Endodermal cell (in vitro differentiated cells): ENCODE measurements around the gene IFNLR1. TPM values are rescaled to one million over a fixed set of nuclear protein-coding genes. Genes with fewer than 3 reads are reported as not detected.

Experiments used
- DNase-seq: peaks from one replicate; pipeline ENCODE4 v3.0.0-alpha.2; 2017
- H3K27ac ChIP-seq: 2 replicates; pipeline ENCODE4 v1.5.1; 2013; ENCODE audit warnings: mild to moderate bottlenecking, low read depth, low read length, moderate library complexity
- H3K27me3 ChIP-seq: 2 replicates; pipeline ENCODE4 v1.6.1; 2013; ENCODE audit warnings: mild to moderate bottlenecking, low read length, moderate library complexity; ENCODE audit not compliant: insufficient read depth, control insufficient read depth, poor library complexity, severe bottlenecking
- H3K36me3 ChIP-seq: 2 replicates; pipeline ENCODE4 v1.7.0; 2013; ENCODE audit warnings: mild to moderate bottlenecking, low read length, moderate library complexity; ENCODE audit not compliant: control insufficient read depth, insufficient read depth
- H3K4me1 ChIP-seq: one replicate; pipeline ENCODE4 v1.7.0; 2013; ENCODE audit warnings: low read length; ENCODE audit not compliant: control insufficient read depth, insufficient read depth
- H3K4me3 ChIP-seq: 2 replicates; pipeline ENCODE4 v1.5.1; 2013; ENCODE audit warnings: mild to moderate bottlenecking, low read length, moderate library complexity
- H3K9ac ChIP-seq: 2 replicates; pipeline ENCODE4 v1.6.1; 2013; ENCODE audit warnings: mild to moderate bottlenecking, low read length, moderate library complexity; ENCODE audit not compliant: poor library complexity, severe bottlenecking; ENCODE audit errors: extremely low read depth
- H3K9me3 ChIP-seq: 2 replicates; pipeline ENCODE4 v1.6.1; 2013; ENCODE audit warnings: mild to moderate bottlenecking, low read length, moderate library complexity; ENCODE audit not compliant: control insufficient read depth
- H3K27ac Mint-ChIP-seq: 2 replicates; pipeline ENCODE4 v1.8.0; 2020; ENCODE audit warnings: mixed read lengths
- H3K27me3 Mint-ChIP-seq: 2 replicates; pipeline ENCODE4 v1.8.0; 2021; ENCODE audit warnings: mild to moderate bottlenecking, mixed read lengths; ENCODE audit not compliant: insufficient read depth
- H3K36me3 Mint-ChIP-seq: 2 replicates; pipeline ENCODE4 v1.8.0; 2020; ENCODE audit warnings: low read depth, mixed read lengths
- H3K4me1 Mint-ChIP-seq: 2 replicates; pipeline ENCODE4 v1.8.0; 2020; ENCODE audit warnings: mixed read lengths
- H3K4me3 Mint-ChIP-seq: 2 replicates; pipeline ENCODE4 v1.8.0; 2020; ENCODE audit warnings: mild to moderate bottlenecking, moderate library complexity, mixed read lengths
- H3K9me3 Mint-ChIP-seq: 2 replicates; pipeline ENCODE4 v1.8.0; 2020; ENCODE audit warnings: mild to moderate bottlenecking, mixed read lengths
- CTCF ChIP-seq: fragments of 200-600 bp; sonication (generic); conservative IDR thresholded peaks from 2 replicates; pipeline ENCODE4 v1.5.0; 2021; ENCODE audit warnings: antibody characterized with exemption, mild to moderate bottlenecking
- WGBS, 2 experiments: methylation state at CpG; one replicate each; pipeline versions ENCODE4 v1.1.5 to v1.1.7; 2013; ENCODE audit warnings: missing lambda C conversion rate in 2 of 2, mixed read lengths in 1 of 2; ENCODE audit not compliant: insufficient coverage in 1 of 2, insufficient read length in 1 of 2; 5-methylcytosine and 5-hydroxymethylcytosine counted together
- long read RNA-seq, 4 experiments: library from polyadenylated mRNA in 2 of 4; library from RNA in 1 of 4; library from capped mRNA in 1 of 4; stranded (forward) in 3 of 4; unstranded in 1 of 4; transcript quantifications; one replicate each; pipeline ENCODE4 v2.0.0, GENCODE V29; 2020 to 2021; ENCODE audit warnings: inconsistent platforms in 1 of 4
- polyA plus RNA-seq, 2 experiments: library from polyadenylated mRNA; stranded (reverse); fragments of 50-300 nt; gene quantifications; one replicate each; pipeline ENCODE4 v1.2.3, GENCODE V29; 2013
- total RNA-seq, 2 donors: library from RNA; stranded (reverse); fragmentation: NEBNext Ultra II Directional in 1 of 2; extraction: Animal tissue kit (Norgen Biotek cat#: 25700) in 1 of 2; gene quantifications; 2 replicates in 1 of 2; 3 replicates in 1 of 2; pipeline ENCODE4 v1.2.1, GENCODE V29; 2021

IFNLR1 gene
- 10 to 100 TPM; 12.1 to 13.0 TPM for total RNA-seq
- 1.1 TPM for polyA plus RNA-seq (2013, experiment 1 of 2)
- polyA plus RNA-seq (2013, experiment 2 of 2) = 1.2 TPM
- long read RNA-seq, experiment 1, full-length matches to known transcripts = 2 of 5 reads
- long read RNA-seq, experiment 1, partial matches to known transcripts = 1 of 5 reads
- long read RNA-seq, experiment 1, other reads (novel, unspliced or antisense) = 2 of 5 reads
- long read RNA-seq, experiment 2, full-length matches to known transcripts = 13 of 22 reads
- long read RNA-seq, experiment 2, partial matches to known transcripts = 1 of 22 reads
- long read RNA-seq, experiment 2, other reads (novel, unspliced or antisense) = 8 of 22 reads
- long read RNA-seq, experiment 3, full-length matches to known transcripts = 12 of 30 reads
- long read RNA-seq, experiment 3, partial matches to known transcripts = 8 of 30 reads
- long read RNA-seq, experiment 3, other reads (novel, unspliced or antisense) = 10 of 30 reads
- long read RNA-seq, experiment 4, partial matches to known transcripts = 2 of 3 reads
- long read RNA-seq, experiment 4, other reads (novel, unspliced or antisense) = 1 of 3 reads

GRCh38 chr1:24186993-24187790 lies at the start of gene IFNLR1:
IFNLR1 (minus strand) TSS chr1:24187289; CDS start chr1:24187248, 41 bp downstream.
- Mint-ChIP-seq H3K9me3 (no peaks in the 10 kb centered on the region), H3K4me1 (peaks cover 10% of the 10 kb centered on the region), H3K4me3 (peak within 1 kb of the TSS; percentile 70), H3K36me3 (peaks cover 4% of the 10 kb centered on the region), H3K27me3 (peaks cover 3% of the 10 kb centered on the region), H3K27ac (peak within 1 kb of the TSS; percentile 90)
- peak; percentile 95 for DNase-seq
- no peaks in the 10 kb centered on the region for H3K4me1 ChIP-seq
- no peak for TF ChIP-seq CTCF
- no peaks in the 10 kb centered on the region for H3K27me3 ChIP-seq
- WGBS, 2 experiments = 0 to 1% methylated on average over 47 to 71 of the region's 74 CpGs
- H3K4me3 ChIP-seq = peak within 1 kb of the TSS; percentile 90
- H3K9me3 ChIP-seq = no peaks in the 10 kb centered on the region
- H3K36me3 ChIP-seq = no peaks in the 10 kb centered on the region
- no peak within 1 kb of the TSS for H3K27ac ChIP-seq
- peak within 1 kb of the TSS; percentile 74 for H3K9ac ChIP-seq

GRCh38 chr1:24235921-24236788 lies 49.1 kb upstream of the IFNLR1 start:
- Histone ChIP-seq H3K4me1 (no peaks in the 10 kb centered on the region), H3K9ac (no peak overlapping the region), H3K9me3 (peaks cover 13% of the 10 kb centered on the region), H3K27ac (peak overlapping the region; percentile 10), H3K36me3 (no peaks in the 10 kb centered on the region), H3K27me3 (no peaks in the 10 kb centered on the region), H3K4me3 (no peak overlapping the region)
- 71 to 79% methylated on average over 5 to 17 of the region's 17 CpGs for WGBS, 2 experiments
- no peaks in the 10 kb centered on the region for H3K9me3 Mint-ChIP-seq
- TF ChIP-seq CTCF = no peak
- no peak overlapping the region for H3K4me3 Mint-ChIP-seq
- no peaks in the 10 kb centered on the region for H3K36me3 Mint-ChIP-seq
- H3K4me1 Mint-ChIP-seq = peaks cover 1% of the 10 kb centered on the region
- no peaks in the 10 kb centered on the region for H3K27me3 Mint-ChIP-seq
- DNase-seq = peak; percentile 75
- H3K27ac Mint-ChIP-seq = no peak overlapping the region
